Measurements from ENCODE around the gene DGKG. TPM values are rescaled to one million over a fixed set of nuclear protein-coding genes. Genes with fewer than 3 reads are reported as not detected.

The DGKG gene
- total RNA-seq, 4 donors from 2014 or later = 1.3 to 5.7 (median 2.3) TPM

DNA sequence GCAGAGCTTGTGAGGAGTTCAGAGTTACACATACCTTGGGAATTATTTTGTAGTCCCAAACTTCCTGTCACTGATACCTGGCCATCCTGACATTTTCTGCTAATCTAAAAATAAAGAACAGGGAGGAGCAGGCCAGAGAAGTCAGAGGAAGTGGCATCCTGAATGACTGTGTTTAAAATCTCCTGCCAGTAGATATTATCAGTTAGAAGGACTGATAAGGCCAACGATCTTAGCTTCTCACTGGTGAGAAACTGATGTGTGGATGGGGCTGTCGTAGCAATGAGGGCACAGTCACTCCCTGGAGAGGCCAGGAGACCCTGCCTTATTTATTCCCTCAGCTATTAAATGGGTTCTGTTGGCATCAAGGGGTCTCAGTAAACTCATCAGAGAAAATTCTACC, 115.1 kb downstream of the DGKG start:
- Histone ChIP-seq H3K27ac (no peak overlapping the region), H3K9me3 (no peaks in the 10 kb centered on the region), H3K4me3 (no peak overlapping the region), H3K36me3 (no peaks in the 10 kb centered on the region), H3K4me1 (peaks cover 0 to 9% (median 0%) of the 10 kb centered on the region in 4 donors), H3K27me3 (no peaks in the 10 kb centered on the region)
- no peak for DNase-seq (ENCODE audit: low spot score in 2 of 2)
- 66 to 72% methylated on average over 2 of the region's 2 CpGs for WGBS, 2 donors
- TF ChIP-seq POLR2A (IDR thresholded peaks at IDR 0.05) (no peak), CTCF (IDR thresholded peaks at IDR 0.05) (no peak), EP300 (IDR thresholded peaks at IDR 0.05) (no peak)

GRCh38 chr3:186244016-186244415, 118.0 kb downstream of the DGKG start:
- Histone ChIP-seq H3K4me1 (peaks cover 0 to 13% (median 0%) of the 10 kb centered on the region in 4 donors), H3K9me3 (no peaks in the 10 kb centered on the region), H3K4me3 (no peak overlapping the region), H3K27ac (no peak overlapping the region), H3K27me3 (no peaks in the 10 kb centered on the region), H3K36me3 (no peaks in the 10 kb centered on the region)
- no peak for DNase-seq (ENCODE audit: low spot score in 2 of 2)
- WGBS, 2 donors = 94 to 98% methylated on average over 6 of the region's 6 CpGs
- no peak for TF ChIP-seq POLR2A (IDR thresholded peaks at IDR 0.05)
- TF ChIP-seq CTCF (IDR thresholded peaks at IDR 0.05) = no peak
- no peak for TF ChIP-seq EP300 (IDR thresholded peaks at IDR 0.05)

DNA sequence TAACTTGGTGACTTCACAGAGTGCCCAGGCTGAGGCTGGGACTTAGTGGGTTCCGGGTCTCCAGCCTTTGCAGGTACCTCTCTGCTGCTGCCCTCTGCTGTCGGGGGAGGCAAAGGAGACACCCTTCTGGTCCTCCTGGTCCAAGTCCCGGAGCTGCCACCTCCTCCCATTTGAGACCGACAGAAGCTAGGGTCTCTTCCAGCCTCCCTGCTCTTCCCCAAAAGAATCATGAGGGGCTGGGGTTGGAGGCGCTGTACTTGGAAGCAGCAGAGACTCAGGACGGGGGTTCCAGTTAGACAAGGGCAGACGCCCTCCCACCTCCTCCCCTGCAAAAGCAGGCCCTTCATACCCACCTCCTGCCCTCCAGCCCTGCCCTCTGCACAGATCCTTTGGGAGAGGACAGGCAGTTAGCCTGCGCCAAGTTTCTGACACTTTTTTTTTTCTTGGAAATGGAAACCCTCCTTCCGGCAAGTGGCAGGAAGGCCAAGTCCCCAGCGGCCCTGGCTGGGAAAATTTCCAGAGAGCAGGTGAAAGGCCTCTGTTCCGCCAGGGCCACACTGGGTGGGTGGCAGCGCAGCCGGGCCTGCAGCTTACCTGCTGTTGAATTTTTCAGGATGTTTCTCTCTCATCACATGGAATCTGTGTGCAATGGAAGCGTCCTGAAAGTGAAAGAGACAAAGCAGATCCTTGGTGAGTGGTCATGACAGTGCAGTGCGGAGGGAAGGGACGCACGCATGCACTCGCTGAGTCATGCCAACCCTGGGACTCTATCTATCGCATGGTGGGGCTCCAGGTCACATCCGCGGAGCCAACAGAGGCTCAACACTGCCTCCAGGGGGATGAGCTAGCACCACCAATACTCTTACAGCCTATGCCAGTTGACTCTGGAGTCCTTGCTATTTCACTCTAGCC, 119.9 kb downstream of the DGKG start:
- H3K27me3 ChIP-seq = no peaks in the 10 kb centered on the region
- H3K4me3 ChIP-seq = peak overlapping the region in 3 of 4 donors; percentile 14 to 37 (median 23)
- no peaks in the 10 kb centered on the region for H3K9me3 ChIP-seq
- no peaks in the 10 kb centered on the region for H3K36me3 ChIP-seq
- DNase-seq (ENCODE audit: low spot score in 2 of 2) = peak; percentile 29 to 58
- peaks cover 0 to 13% (median 0%) of the 10 kb centered on the region in 4 donors for H3K4me1 ChIP-seq
- WGBS, 2 donors = 12 to 21% methylated on average over 21 of the region's 21 CpGs
- peak overlapping the region in 1 of 4 donors; percentile 8 for H3K27ac ChIP-seq
- peak in 1 of 2 donors; percentile 7 for TF ChIP-seq EP300 (IDR thresholded peaks at IDR 0.05)
- no peak for TF ChIP-seq POLR2A (IDR thresholded peaks at IDR 0.05)
- peak in 4 of 5 experiments; percentile 27 to 50 (median 44) for TF ChIP-seq CTCF (IDR thresholded peaks at IDR 0.05)

DNA sequence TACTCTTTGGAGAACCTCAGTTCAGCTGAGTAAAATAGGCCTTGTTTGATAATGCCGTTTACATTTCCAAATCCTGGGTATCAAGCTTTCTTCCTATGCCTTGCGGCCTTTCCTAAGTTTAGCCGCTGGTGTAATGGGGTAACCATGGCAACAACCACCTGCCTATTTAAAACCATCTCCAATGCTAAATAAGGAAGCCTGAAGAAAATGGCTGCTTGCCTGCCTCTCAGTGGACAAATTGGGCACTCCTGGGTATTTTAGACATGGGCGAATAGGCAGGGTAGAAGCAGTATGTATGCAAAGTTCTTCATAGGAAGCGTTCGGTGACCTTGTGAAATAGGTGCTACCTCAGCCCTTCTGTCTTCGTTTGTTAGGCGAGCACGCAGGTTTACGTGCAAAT, 122.7 kb downstream of the DGKG start:
- H3K36me3 ChIP-seq = no peaks in the 10 kb centered on the region
- no peak overlapping the region for H3K27ac ChIP-seq
- 83 to 86% methylated on average over 10 of the region's 10 CpGs for WGBS, 2 donors
- no peak for DNase-seq (ENCODE audit: low spot score in 2 of 2)
- H3K4me1 ChIP-seq = peaks cover 0 to 13% (median 0%) of the 10 kb centered on the region in 4 donors
- no peaks in the 10 kb centered on the region for H3K27me3 ChIP-seq
- no peak overlapping the region for H3K4me3 ChIP-seq
- no peaks in the 10 kb centered on the region for H3K9me3 ChIP-seq
- no peak for TF ChIP-seq POLR2A (IDR thresholded peaks at IDR 0.05)
- TF ChIP-seq EP300 (IDR thresholded peaks at IDR 0.05) = no peak
- no peak for TF ChIP-seq CTCF (IDR thresholded peaks at IDR 0.05)

DNA sequence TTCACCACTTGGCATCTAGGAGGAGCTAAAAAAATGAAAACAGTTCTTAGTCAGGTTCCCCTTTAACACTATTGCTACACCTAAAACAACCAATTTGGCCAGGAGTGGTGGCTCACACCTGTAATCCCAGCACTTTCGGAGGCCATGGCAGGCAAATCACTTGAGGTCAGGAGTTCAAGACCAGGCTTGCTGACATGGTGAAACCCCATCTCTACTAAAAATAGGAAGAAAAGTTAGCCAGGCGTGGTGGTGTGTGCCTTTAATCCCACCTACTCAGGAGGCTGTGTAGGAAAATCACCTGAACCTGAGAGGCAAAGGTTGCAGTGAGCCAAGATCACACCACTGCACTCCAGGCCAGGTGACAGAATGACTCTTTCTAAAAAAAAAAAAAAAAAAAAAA, 124.1 kb downstream of the DGKG start:
- Histone ChIP-seq H3K27me3 (no peaks in the 10 kb centered on the region), H3K4me3 (no peak overlapping the region), H3K36me3 (no peaks in the 10 kb centered on the region), H3K4me1 (peaks cover 0 to 13% (median 0%) of the 10 kb centered on the region in 4 donors), H3K9me3 (no peaks in the 10 kb centered on the region), H3K27ac (no peak overlapping the region)
- TF ChIP-seq POLR2A (IDR thresholded peaks at IDR 0.05) (no peak), EP300 (IDR thresholded peaks at IDR 0.05) (no peak)
- WGBS, 2 donors = 95 to 97% methylated on average over 2 of the region's 2 CpGs
- DNase-seq (ENCODE audit: low spot score in 2 of 2) = no peak

Measured in tibial nerve (tissue), 4 donors.